Renal pelvis (tissue), 4 donors: ENCODE results near the gene IQSEC1. TPM values are rescaled to one million over a fixed set of nuclear protein-coding genes. Genes with fewer than 3 reads are reported as not detected.

ENCODE experiments used
- DNase-seq: peaks from one replicate; pipeline ENCODE4 v3.0.0-alpha.2; 2013
- polyA plus RNA-seq, 3 donors: library from polyadenylated mRNA; unstranded; fragments of 120-200 nt; gene quantifications; one replicate each; pipeline ENCODE4 v1.2.1, GENCODE V29; 2013; ENCODE audit not compliant: insufficient read length in 3 of 3

Gene IQSEC1
- polyA plus RNA-seq, 3 donors, result 33.0 to 40.4 (median 35.6) TPM

DNA sequence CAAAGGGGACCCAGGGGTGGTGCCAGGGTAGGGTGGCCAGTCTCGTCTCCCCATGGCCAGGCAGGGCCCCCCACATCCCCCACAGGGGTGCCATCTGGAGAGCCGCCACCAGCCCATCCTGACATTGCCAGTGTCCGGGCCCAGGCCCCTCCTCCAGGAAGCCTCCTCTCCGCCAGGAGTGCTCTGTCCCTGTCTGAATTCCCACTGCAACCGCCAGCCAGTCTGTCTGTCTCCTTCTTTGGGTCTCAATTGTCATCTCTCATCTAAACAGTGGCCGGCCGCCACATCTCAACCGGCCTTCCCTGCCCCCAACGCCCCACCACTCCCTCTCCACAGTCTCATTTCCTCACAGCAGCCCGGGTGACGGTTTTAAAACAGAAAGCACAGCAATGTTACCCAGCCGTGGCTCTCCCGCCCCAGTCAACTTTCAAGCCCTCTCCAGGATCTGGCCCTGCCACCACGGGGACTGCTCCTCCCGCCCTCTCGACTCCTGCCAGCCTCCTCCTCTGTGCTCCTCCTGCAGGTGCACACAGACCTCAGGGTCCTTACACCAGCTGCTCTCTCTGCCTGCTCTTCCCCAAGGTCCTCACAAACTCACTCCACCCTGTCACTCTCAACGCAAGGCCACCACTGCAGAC, 57.0 kb downstream of the IQSEC1 start:
- no peak for DNase-seq

DNA sequence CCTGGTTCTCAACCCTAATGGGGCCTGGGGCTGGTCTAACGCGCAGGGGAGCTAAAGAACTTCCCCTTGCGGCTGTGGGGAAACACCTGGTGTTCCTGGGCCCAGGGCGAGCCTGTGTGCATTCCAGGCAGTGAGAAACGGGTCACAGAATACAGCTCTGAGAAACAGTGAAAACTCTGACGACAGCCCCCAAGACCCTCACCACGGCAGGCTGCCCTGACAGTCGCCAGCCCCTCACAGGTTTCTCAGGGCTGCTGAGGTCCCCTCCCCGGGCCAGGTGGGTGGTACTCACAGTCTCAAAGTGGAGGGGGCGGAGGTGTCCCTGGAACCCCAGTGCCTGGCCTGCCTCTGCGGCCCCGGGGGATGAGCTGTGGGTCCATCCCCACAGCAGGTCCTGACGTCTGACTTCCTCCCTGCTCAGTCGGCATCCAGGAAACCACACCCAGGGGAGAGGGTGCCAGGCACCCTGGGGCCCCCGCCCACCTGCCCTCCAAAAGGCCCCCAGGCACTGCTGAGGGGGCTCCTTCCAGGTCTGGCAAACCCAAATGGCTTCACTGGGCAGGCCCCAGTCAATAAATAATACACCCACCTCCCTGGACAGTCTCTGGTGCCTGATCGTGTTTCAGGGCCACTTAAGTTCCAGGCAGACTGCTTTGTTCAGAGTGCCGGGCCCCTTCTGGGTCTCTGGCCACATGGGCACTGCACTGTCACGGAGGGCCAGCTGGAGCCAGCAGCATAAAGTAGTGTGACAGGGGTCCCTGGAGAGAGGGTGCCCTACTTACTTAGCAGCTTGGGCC, 57.7 kb downstream of the IQSEC1 start:
- DNase-seq, result no peak

- no peak for DNase-seq
These were observed 58.4 kb downstream of the IQSEC1 start for GRCh38 chr3:13014755-13015285.

GRCh38 chr3:13013994-13014754, 59.1 kb downstream of the IQSEC1 start:
- no peak for DNase-seq

DNA sequence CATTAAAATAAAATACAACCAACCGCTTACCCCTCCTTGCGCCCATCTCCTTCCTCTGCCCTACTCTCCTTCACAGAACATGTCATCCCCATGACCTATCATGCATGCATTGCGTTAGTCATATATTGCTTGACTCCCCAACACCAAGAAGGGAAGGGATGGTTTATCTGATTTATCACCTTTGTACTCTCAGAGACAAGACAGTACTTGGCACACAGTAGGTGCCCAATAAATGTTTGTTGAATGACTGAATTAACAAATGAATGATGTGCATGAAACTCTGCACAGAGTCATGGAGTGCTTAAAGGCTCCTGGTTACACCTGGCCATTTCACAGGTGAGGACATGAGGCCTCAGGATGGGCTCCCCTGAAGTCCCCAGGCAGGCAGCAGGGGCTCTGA, 59.7 kb downstream of the IQSEC1 start:
- DNase-seq, result no peak

DNA sequence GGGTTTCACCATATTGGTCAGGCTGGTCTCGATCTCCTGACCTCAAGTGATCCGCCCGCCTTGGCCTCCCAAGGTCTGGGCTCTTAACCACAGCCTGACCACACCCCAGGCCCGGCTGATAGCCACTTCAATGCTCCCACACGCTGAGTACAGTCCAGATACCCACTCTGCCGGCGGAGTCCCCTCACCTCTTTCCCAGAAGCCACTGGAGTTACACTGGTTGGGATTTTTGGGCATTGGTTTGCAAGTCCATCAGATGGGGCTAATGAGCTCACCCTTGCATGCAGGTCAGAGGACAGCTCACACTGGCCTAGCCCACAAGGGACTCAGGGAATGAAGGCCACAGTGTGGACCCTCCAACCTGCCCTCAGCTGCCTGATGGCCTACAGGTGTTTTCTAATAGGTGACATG, 60.1 kb downstream of the IQSEC1 start:
- no peak for DNase-seq

- no peak for DNase-seq
These were observed 61.0 kb downstream of the IQSEC1 start for GRCh38 chr3:13012221-13012691.

DNA sequence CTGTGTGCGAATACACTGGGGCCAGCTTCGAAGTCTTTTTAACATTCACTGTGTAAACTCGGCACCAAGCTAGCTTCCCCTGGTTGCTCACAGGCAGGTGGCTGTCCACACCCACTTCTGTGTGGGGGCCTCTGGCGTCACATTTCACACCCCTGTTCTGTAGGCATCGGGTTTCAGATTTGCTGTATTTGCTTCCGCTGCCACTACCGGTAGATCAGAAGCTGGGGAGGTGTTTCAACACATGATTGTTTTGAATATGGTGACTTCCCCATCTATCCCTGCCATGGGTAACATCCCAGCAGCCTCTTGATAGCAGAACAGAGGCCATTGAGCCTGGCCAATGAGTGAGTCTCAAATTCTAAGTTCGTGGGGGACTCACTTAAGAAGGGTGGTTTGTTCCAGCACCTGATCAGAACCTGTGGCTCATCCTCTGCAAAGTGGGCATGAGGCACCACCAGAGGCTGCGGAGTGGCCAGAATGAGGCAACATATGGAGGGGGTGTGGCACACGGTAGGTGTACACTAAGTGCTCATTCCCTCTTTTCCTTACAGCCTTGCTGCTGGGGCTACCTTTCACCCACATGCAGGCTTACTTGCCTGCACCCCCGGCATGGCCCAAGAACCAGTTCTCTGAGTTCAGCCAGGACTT, 61.5 kb downstream of the IQSEC1 start:
- DNase-seq, result no peak

- no peak for DNase-seq
These were observed 62.3 kb downstream of the IQSEC1 start for GRCh38 chr3:13010780-13011572.

DNA sequence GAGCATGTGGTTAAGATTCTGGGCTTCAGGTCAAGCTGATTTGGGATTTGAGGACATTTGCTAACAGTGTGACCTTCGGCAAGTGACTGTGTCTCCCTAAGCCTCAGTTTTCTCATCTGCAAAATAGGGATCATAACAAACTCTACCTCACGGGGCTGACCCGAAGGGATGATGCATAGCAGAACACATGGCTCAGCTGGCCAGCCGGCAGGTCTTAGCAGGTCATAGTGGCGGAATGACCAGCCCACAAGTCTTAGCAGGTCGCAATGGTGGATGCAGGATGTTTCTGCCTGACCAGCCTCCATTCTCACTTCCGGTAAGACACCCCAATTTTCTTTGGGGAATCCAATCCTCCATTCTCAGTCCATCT, 63.3 kb downstream of the IQSEC1 start:
- DNase-seq, result no peak

GRCh38 chr3:13009132-13009945, 63.9 kb downstream of the IQSEC1 start:
- DNase-seq, result no peak

DNA sequence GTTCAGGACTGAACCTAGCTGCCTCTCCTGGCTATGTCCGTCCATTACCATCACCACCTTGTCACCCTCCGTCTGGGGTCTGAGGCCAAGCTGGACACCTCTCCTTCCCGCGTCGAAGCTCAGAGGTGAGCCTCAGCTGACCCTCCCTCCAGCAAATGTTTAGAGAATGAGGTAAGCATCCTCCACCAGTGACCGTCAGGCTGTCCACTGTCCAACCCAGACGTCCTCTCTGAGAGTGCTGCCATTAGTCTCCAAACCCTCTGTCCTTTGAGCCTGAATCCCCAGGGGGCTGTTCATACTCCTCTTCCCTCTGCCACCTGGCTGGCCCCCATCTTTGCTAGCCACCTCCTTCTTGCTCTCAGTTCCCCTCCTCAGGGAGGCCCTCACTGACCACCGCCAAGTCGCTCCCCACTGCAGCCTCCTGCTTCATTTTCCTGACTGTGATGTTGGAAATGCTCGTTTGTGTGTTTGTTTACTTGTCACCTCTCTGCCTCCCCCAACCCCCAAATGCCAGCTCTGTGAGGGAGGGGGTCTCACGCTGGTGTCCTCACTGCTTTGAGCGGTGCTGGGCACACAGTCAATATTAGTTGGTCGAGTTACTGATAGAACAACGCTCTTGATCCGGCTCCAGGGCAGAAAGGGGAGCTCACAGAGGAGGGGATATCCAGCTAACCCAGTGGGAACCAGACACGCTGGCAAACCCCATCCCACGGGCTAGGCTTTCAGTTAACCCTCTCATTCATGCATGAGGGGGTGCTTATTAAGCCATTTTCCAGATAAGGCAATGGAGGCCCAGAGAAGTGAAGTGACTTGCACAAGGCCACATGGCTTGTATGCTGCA, 64.9 kb downstream of the IQSEC1 start:
- DNase-seq, result no peak

DNA sequence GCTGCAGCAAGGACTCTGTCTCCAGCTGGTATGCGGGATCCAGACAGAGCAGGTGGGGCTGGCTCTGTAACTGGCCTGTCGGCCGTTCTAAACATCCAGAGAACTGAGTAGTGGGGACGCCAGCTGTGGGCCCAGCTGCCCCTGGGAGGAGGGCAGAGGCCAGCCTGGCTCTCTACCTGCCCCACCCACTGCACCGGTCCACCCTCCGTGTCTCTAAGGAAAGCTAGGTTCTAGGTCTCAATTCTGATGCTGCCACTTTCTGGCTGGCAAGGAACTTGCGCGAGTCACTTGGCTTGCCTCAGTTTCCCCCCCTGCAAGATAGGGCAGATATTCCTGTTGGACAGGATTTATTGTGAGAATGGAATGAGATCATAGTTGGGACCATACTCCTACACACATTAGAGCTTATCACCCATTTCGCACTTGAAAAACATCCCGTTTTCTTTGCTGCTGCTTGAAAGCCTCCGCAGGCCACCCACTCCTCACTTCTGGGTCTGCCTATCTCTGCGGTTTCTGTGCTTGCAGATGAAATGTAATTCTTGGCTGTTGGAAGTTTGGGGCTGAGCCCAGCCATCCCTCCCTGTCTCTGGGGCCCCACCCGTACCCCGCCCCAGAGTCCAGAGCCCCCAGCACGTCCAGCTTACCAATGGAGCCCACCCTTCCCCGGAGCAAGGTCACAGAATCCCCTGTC, 65.8 kb downstream of the IQSEC1 start:
- no peak for DNase-seq

DNA sequence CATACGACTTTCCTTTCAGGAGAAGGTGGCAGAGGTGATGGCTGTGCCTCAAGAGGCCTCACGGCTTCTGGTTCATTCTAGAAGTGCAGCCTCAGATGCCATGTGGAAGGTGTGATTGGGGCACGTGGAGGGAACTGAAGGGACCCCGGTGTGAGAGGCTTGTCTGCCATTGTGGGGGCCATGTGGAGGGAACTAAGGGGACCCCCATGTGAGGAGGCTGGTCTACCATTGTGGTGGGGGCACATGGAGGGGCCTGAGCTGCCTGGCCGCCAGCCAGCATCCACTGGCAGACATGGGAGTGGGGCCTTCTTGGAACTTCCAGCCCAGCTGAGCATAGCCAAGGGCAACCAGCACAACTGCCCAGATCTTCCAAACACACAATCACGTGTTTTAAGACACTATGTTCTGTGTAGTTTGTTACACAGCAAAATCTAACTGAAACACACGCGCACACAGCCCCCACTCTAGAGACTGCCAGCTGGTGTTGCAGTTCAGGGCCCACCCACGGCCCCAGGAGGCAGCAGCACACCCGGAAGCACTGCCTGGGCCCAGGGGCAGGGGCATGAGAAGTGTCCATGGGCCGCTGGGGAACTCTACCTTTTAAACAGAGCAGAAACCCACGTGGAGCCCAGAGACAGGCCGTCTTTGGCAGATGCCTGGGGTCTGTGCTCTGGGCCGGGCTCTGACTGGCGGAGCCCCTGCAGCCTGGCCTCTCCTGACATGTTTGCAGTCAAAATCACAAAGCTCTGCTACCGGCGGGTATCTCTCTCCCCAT, 66.8 kb downstream of the IQSEC1 start:
- no peak for DNase-seq

DNA sequence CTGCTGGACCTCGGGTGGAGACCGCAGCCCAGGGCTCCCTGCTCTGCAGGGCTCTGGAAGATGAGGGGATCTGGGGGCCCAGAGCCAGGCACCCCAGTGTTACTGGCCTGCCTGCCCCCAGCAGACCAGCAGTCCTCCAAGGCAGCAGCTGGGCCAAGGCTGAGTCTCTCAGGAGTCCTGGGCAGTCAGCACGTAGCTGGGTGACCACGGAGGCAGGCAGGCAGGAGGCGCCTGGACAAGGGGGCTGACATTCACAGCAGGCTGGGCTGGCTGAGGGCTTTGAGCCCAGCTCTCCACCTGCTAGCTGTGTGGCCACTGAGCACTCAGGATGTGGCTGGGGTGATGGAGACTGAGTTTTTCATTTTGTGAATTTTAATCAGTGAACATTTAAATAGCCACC, 67.9 kb downstream of the IQSEC1 start:
- no peak for DNase-seq

GRCh38 chr3:13004376-13004775, 68.9 kb downstream of the IQSEC1 start:
- no peak for DNase-seq

GRCh38 chr3:13003608-13004007, 69.6 kb downstream of the IQSEC1 start:
- no peak for DNase-seq
